Measurements from ENCODE around the gene DUSP18. TPM values are rescaled to one million over a fixed set of nuclear protein-coding genes. Genes with fewer than 3 reads are reported as not detected.
"Not testable (repeated sequence)": the region's sequence is repeated elsewhere in the genome, so short reads cannot be mapped to it uniquely, and the experiment has no call there.

Gene DUSP18
- total and polyA plus RNA-seq, 2 donors (not counting 1 experiment from before 2014, with no cell fraction given) = 7.4 to 10.8 TPM

GRCh38 chr22:30685178-30685577 is 17.5 kb upstream of the DUSP18 start:
- H4K20me1 ChIP-seq (ENCODE audit: control insufficient read depth, extremely low read depth, insufficient read depth, low read length) = no peaks in the 10 kb centered on the region
- TF ChIP-seq CTCF (conservative IDR thresholded peaks at IDR 0.05 in 1 of 2, IDR thresholded peaks at IDR 0.05 in 1 of 2; ENCODE audit: low read depth in 1 of 2, low read length in 2 of 2) (no peak), EZH2 (IDR thresholded peaks at IDR 0.05; ENCODE audit: low read length, missing control alignments) (no peak)
- H3K4me2 ChIP-seq (ENCODE audit: extremely low read depth, insufficient read depth, low read length) = no peak overlapping the region
- no peaks in the 10 kb centered on the region for H3K36me3 ChIP-seq (ENCODE audit: control insufficient read depth, insufficient read depth, low read length)
- no peak for DNase-seq (ENCODE audit: low read depth in 2 of 2)
- no peak overlapping the region for H3K27ac ChIP-seq (ENCODE audit: insufficient read depth, low read length)
- no peaks in the 10 kb centered on the region for H3K79me2 ChIP-seq (ENCODE audit: control insufficient read depth, insufficient read depth, low read length)
- H3K4me1 ChIP-seq (ENCODE audit: control insufficient read depth, extremely low read depth, insufficient read depth, low read length) = no peaks in the 10 kb centered on the region
- no peaks in the 10 kb centered on the region for H3K27me3 ChIP-seq (ENCODE audit: control insufficient read depth, insufficient read depth, low read length)
- H3K9me3 ChIP-seq (ENCODE audit: control insufficient read depth, insufficient read depth, low read depth, low read length) = no peaks in the 10 kb centered on the region
- no peak overlapping the region for H3K9ac ChIP-seq (ENCODE audit: insufficient read depth, low read length)
- H2AFZ ChIP-seq (ENCODE audit: low read length) = no peak overlapping the region
- H3K4me3 ChIP-seq (replicated peaks in 1 of 4; ENCODE audit: control extremely low read depth in 1 of 4, insufficient read depth in 1 of 4, low read depth in 3 of 4, low read length in 4 of 4) = no peak overlapping the region

DNA sequence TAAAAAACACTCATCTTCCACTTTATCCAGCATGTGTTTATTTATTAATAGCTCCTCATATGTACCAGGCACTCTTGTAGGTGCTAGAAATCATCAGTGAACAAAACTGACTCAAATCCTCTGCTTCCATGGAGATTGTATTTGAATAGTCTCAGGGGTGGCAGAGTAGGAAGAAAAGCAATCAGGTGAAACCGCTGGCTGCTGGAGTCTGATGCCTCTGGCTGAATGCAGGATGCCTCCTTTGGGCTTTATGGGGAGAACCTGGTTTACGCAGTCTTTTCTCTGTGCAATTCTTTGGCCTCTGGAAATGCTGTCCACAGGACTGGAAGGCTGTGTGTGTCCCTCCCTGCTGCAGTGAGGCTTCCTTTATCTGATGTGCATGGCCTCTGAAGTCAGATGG is 14.2 kb upstream of the DUSP18 start:
- Histone ChIP-seq H3K9ac (ENCODE audit: insufficient read depth, low read length) (no peak overlapping the region), H3K79me2 (ENCODE audit: control insufficient read depth, insufficient read depth, low read length) (no peaks in the 10 kb centered on the region), H3K27ac (ENCODE audit: insufficient read depth, low read length) (no peak overlapping the region), H3K4me1 (ENCODE audit: control insufficient read depth, extremely low read depth, insufficient read depth, low read length) (no peaks in the 10 kb centered on the region), H3K4me2 (ENCODE audit: extremely low read depth, insufficient read depth, low read length) (no peak overlapping the region), H3K27me3 (ENCODE audit: control insufficient read depth, insufficient read depth, low read length) (no peaks in the 10 kb centered on the region), H3K36me3 (ENCODE audit: control insufficient read depth, insufficient read depth, low read length) (no peaks in the 10 kb centered on the region), H3K9me3 (ENCODE audit: control insufficient read depth, insufficient read depth, low read depth, low read length) (no peaks in the 10 kb centered on the region), H3K4me3 (replicated peaks in 1 of 4; ENCODE audit: control extremely low read depth in 1 of 4, insufficient read depth in 1 of 4, low read depth in 3 of 4, low read length in 4 of 4) (no peak overlapping the region), H2AFZ (ENCODE audit: low read length) (no peak overlapping the region), H4K20me1 (ENCODE audit: control insufficient read depth, extremely low read depth, insufficient read depth, low read length) (no peaks in the 10 kb centered on the region)
- no peak for TF ChIP-seq EZH2 (IDR thresholded peaks at IDR 0.05; ENCODE audit: low read length, missing control alignments)
- no peak for TF ChIP-seq CTCF (conservative IDR thresholded peaks at IDR 0.05 in 1 of 2, IDR thresholded peaks at IDR 0.05 in 1 of 2; ENCODE audit: low read depth in 1 of 2, low read length in 2 of 2)
- DNase-seq (ENCODE audit: low read depth in 2 of 2) = no peak

GRCh38 chr22:30680991-30681770 is 13.5 kb upstream of the DUSP18 start:
- TF ChIP-seq EZH2 (IDR thresholded peaks at IDR 0.05; ENCODE audit: low read length, missing control alignments) (no peak), CTCF (conservative IDR thresholded peaks at IDR 0.05 in 1 of 2, IDR thresholded peaks at IDR 0.05 in 1 of 2; ENCODE audit: low read depth in 1 of 2, low read length in 2 of 2) (no peak)
- no peak overlapping the region for H3K27ac ChIP-seq (ENCODE audit: insufficient read depth, low read length)
- H3K4me1 ChIP-seq (ENCODE audit: control insufficient read depth, extremely low read depth, insufficient read depth, low read length) = no peaks in the 10 kb centered on the region
- no peaks in the 10 kb centered on the region for H4K20me1 ChIP-seq (ENCODE audit: control insufficient read depth, extremely low read depth, insufficient read depth, low read length)
- no peak for DNase-seq (ENCODE audit: low read depth in 2 of 2)
- no peaks in the 10 kb centered on the region for H3K9me3 ChIP-seq (ENCODE audit: control insufficient read depth, insufficient read depth, low read depth, low read length)
- H3K4me3 ChIP-seq (replicated peaks in 1 of 4; ENCODE audit: control extremely low read depth in 1 of 4, insufficient read depth in 1 of 4, low read depth in 3 of 4, low read length in 4 of 4) = no peak overlapping the region
- H3K9ac ChIP-seq (ENCODE audit: insufficient read depth, low read length) = no peak overlapping the region
- no peaks in the 10 kb centered on the region for H3K27me3 ChIP-seq (ENCODE audit: control insufficient read depth, insufficient read depth, low read length)
- H3K79me2 ChIP-seq (ENCODE audit: control insufficient read depth, insufficient read depth, low read length) = no peaks in the 10 kb centered on the region
- H3K4me2 ChIP-seq (ENCODE audit: extremely low read depth, insufficient read depth, low read length) = no peak overlapping the region
- H2AFZ ChIP-seq (ENCODE audit: low read length) = no peak overlapping the region
- no peaks in the 10 kb centered on the region for H3K36me3 ChIP-seq (ENCODE audit: control insufficient read depth, insufficient read depth, low read length)

GRCh38 chr22:30679895-30680690 is 12.4 kb upstream of the DUSP18 start:
- H3K36me3 ChIP-seq (ENCODE audit: control insufficient read depth, insufficient read depth, low read length); DNase-seq (ENCODE audit: low read depth in 2 of 2); H3K4me3 ChIP-seq (replicated peaks in 1 of 4; ENCODE audit: control extremely low read depth in 1 of 4, insufficient read depth in 1 of 4, low read depth in 3 of 4, low read length in 4 of 4); H3K9me3 ChIP-seq (ENCODE audit: control insufficient read depth, insufficient read depth, low read depth, low read length); H3K4me1 ChIP-seq (ENCODE audit: control insufficient read depth, extremely low read depth, insufficient read depth, low read length); H3K79me2 ChIP-seq (ENCODE audit: control insufficient read depth, insufficient read depth, low read length); H3K4me2 ChIP-seq (ENCODE audit: extremely low read depth, insufficient read depth, low read length); H3K27ac ChIP-seq (ENCODE audit: insufficient read depth, low read length); H3K27me3 ChIP-seq (ENCODE audit: control insufficient read depth, insufficient read depth, low read length); H4K20me1 ChIP-seq (ENCODE audit: control insufficient read depth, extremely low read depth, insufficient read depth, low read length); H2AFZ ChIP-seq (ENCODE audit: low read length); H3K9ac ChIP-seq (ENCODE audit: insufficient read depth, low read length): not testable (repeated sequence)
